Calu3 (cell line): ENCODE results near the gene ZNF787. TPM values are rescaled to one million over a fixed set of nuclear protein-coding genes. Genes with fewer than 3 reads are reported as not detected.

ENCODE experiments used
- BruUV-seq: library from RNA; stranded (reverse); fragments of 400-500 nt; replicated peaks from 2 replicates; lab custom pipeline; 2021; lab: Mats Ljungman, UMichigan
- CTCF ChIA-PET: fragments of 300-600 bp; sonication (Branson Sonifier 250); formaldehyde crosslinking; loops from one replicate; lab custom pipeline; 2022; ENCODE audit warnings: antibody characterized with exemption; lab: Charles Lee
- DNase-seq: peaks from one replicate; pipeline ENCODE4 v3.0.0; 2022
- H3K27ac Mint-ChIP-seq: one replicate; pipeline ENCODE4 v1.8.0; 2022; ENCODE audit warnings: mixed read lengths; ENCODE audit not compliant: unreplicated experiment
- H3K27me3 Mint-ChIP-seq: one replicate; pipeline ENCODE4 v1.8.0; 2022; ENCODE audit warnings: mixed read lengths; ENCODE audit not compliant: unreplicated experiment
- H3K36me3 Mint-ChIP-seq: one replicate; pipeline ENCODE4 v1.8.0; 2022; ENCODE audit warnings: mild to moderate bottlenecking, moderate library complexity, mixed read lengths; ENCODE audit not compliant: insufficient read depth, unreplicated experiment
- H3K4me1 Mint-ChIP-seq: one replicate; pipeline ENCODE4 v1.8.0; 2022; ENCODE audit warnings: mild to moderate bottlenecking, low read depth, mixed read lengths; ENCODE audit not compliant: unreplicated experiment
- H3K4me3 Mint-ChIP-seq: one replicate; pipeline ENCODE4 v1.8.0; 2022; ENCODE audit warnings: mild to moderate bottlenecking, low read depth, moderate library complexity, mixed read lengths; ENCODE audit not compliant: unreplicated experiment
- H3K9me3 Mint-ChIP-seq: one replicate; pipeline ENCODE4 v1.8.0; 2022; ENCODE audit warnings: low read depth, mixed read lengths; ENCODE audit not compliant: unreplicated experiment
- intact Hi-C: fragments of 100-400 bp; cut with micrococcal nuclease; formaldehyde crosslinking; loops from one replicate; pipeline ENCODE4 v1.10.0; 2022; ENCODE audit not compliant: unreplicated experiment
- total RNA-seq: library from RNA; stranded (reverse); gene quantifications from 2 replicates; pipeline ENCODE4 v1.2.3, GENCODE V29; 2022
- TF ChIP-seq, protein P1 (sequence below): fragments of 200-600 bp; IDR thresholded peaks from one replicate; pipeline ENCODE4 v1.8.0; 2022; ENCODE audit warnings: antibody characterized with exemption; ENCODE audit not compliant: unreplicated experiment

Gene ZNF787
- total RNA-seq, 1 experiment from 2014 or later: 68.5 TPM

DNA sequence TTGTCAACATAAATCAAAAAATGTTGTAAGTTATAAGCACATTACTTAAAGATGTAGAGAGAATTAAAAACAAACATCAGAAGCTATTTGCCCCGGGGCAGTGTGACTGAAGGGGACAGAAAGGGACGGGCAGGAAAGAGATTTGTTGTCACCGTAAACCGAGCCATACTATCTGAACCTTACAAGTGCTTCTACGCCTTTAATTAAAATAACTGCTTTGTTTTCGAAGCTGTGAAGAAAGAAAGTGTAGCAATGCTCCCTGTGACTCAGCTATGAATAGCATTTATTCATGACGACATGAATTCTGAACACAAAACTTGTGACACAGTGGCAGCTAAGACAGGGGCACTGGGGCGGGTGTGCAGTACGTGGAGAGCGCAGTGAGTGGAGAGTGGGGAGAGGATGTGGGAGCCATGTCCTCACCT is 30.0 kb downstream of the ZNF787 start:
- H3K9me3 Mint-ChIP-seq: peaks cover 6% of the 10 kb centered on the region
- no peaks in the 10 kb centered on the region for H3K27me3 Mint-ChIP-seq
- TF ChIP-seq, protein P1, sequence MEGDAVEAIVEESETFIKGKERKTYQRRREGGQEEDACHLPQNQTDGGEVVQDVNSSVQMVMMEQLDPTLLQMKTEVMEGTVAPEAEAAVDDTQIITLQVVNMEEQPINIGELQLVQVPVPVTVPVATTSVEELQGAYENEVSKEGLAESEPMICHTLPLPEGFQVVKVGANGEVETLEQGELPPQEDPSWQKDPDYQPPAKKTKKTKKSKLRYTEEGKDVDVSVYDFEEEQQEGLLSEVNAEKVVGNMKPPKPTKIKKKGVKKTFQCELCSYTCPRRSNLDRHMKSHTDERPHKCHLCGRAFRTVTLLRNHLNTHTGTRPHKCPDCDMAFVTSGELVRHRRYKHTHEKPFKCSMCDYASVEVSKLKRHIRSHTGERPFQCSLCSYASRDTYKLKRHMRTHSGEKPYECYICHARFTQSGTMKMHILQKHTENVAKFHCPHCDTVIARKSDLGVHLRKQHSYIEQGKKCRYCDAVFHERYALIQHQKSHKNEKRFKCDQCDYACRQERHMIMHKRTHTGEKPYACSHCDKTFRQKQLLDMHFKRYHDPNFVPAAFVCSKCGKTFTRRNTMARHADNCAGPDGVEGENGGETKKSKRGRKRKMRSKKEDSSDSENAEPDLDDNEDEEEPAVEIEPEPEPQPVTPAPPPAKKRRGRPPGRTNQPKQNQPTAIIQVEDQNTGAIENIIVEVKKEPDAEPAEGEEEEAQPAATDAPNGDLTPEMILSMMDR: no peak
- H3K4me1 Mint-ChIP-seq: peaks cover 28% of the 10 kb centered on the region
- CTCF ChIA-PET: interaction anchor here (0.8 to 2.6 kb wide), 5 partner anchors 11 to 242 kb away, joined by 3 to 23 read pairs (median 3); no protein-coding TSS in a partner anchor
- peak overlapping the region; percentile 66 for H3K4me3 Mint-ChIP-seq
- peak overlapping the region; percentile 91 for H3K27ac Mint-ChIP-seq
- no TSS peak for BruUV-seq
- peak; percentile 40 for DNase-seq
- intact Hi-C loops: loop anchor here (1.0 to 5.0 kb wide), 2 partner anchors 28 to 51 kb away; partner anchors contain the start of gene ZNF444
- peaks cover 90% of the 10 kb centered on the region for H3K36me3 Mint-ChIP-seq

DNA sequence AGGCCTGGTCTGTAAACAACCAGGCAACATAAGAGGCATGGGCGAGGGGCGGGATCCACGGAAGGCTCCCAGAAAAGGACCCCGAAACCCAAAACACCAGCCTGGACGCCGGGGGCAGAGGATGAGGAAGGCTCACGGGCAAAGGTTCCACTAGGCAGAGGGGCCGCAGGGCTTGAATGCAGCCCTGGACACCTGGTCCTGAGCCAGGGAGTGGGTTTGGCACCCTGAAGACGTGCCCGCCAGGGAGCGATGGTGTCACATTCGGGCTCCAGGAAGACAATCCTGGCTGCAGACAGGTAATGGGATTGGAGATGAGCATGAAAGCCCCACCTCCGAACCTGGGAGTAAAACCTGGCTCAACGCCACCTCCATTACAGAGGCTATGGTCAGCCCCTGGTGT is 31.8 kb downstream of the ZNF787 start:
- no TSS peak for BruUV-seq
- H3K36me3 Mint-ChIP-seq: peaks cover 81% of the 10 kb centered on the region
- CTCF ChIA-PET: no interaction called here
- intact Hi-C loops: no loop called here
- no peak for DNase-seq
- H3K27ac Mint-ChIP-seq: no peak overlapping the region
- H3K27me3 Mint-ChIP-seq: no peaks in the 10 kb centered on the region
- H3K4me1 Mint-ChIP-seq: peaks cover 28% of the 10 kb centered on the region
- peaks cover 6% of the 10 kb centered on the region for H3K9me3 Mint-ChIP-seq
- H3K4me3 Mint-ChIP-seq: no peak overlapping the region
- TF ChIP-seq, protein P1: no peak

DNA sequence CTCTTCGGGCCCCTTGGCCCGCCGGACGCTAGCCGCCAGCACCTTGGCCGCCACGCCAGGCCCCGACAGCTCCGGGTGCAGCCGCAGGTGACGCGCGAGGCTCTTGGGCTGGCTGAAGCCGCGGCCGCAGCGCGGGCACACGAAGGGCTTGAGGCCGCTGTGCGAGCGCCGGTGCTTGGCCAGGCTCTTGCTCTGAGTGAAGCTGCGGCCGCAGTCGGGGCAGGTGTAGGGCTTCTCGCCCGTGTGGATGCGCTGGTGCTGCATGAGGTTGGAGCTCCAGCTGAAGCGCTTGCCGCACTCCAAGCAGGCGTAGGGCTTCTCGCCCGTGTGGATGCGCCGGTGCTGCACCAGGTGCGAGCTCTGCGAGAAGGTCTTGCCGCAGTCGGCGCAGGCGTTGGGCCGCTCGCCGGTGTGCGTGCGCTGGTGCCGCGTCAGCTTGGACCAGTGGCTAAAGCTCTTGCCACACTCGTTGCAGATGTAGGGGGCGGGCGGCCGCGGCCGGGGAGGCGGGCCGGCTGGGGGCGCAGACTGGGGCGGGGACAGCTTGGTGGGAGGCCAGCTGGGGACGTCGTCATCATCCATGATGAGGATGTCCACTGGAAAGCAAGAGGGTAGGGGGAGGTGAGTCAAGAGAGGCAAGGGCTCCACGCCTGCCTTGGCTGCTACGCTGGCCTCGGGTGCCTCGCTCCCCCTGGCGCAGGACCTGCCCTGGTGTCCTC is 32.4 kb downstream of the ZNF787 start:
- TF ChIP-seq, protein P1: no peak
- Mint-ChIP-seq H3K4me1 (peaks cover 28% of the 10 kb centered on the region), H3K27me3 (no peaks in the 10 kb centered on the region), H3K36me3 (peaks cover 76% of the 10 kb centered on the region), H3K9me3 (peaks cover 4% of the 10 kb centered on the region), H3K4me3 (no peak overlapping the region), H3K27ac (no peak overlapping the region)
- intact Hi-C loops: no loop called here
- no TSS peak for BruUV-seq
- DNase-seq: no peak
- CTCF ChIA-PET: interaction anchor here (0.5 kb wide), 1 partner anchor 1169 kb away, joined by 3 read pairs; no protein-coding TSS in a partner anchor

GRCh38 chr19:56087647-56088496 is 33.2 kb downstream of the ZNF787 start:
- peaks cover 68% of the 10 kb centered on the region for H3K36me3 Mint-ChIP-seq
- H3K27me3 Mint-ChIP-seq: no peaks in the 10 kb centered on the region
- CTCF ChIA-PET: no interaction called here
- intact Hi-C loops: no loop called here
- peaks cover 4% of the 10 kb centered on the region for H3K9me3 Mint-ChIP-seq
- TF ChIP-seq, protein P1: no peak
- peaks cover 22% of the 10 kb centered on the region for H3K4me1 Mint-ChIP-seq
- H3K27ac Mint-ChIP-seq: no peak overlapping the region
- DNase-seq: no peak
- no TSS peak for BruUV-seq
- no peak overlapping the region for H3K4me3 Mint-ChIP-seq
